WTC11 (cell line): Measurements from ENCODE around the gene CHMP5. TPM values are rescaled to one million over a fixed set of nuclear protein-coding genes. Genes with fewer than 3 reads are reported as not detected.

Experiments used
- CBFB ChIP-seq: sonication (generic); formaldehyde crosslinking; IDR thresholded peaks from 2 replicates; pipeline ENCODE4 v1.8.1; 2022; ENCODE audit warnings: mild to moderate bottlenecking, low read depth, missing genetic modification reagents
- CTCF ChIP-seq: fragments of 200-600 bp; IDR thresholded peaks from 2 replicates; pipeline ENCODE4 v1.8.0; 2022; ENCODE audit warnings: antibody characterized with exemption
- ELF4 ChIP-seq: sonication (generic); formaldehyde crosslinking; IDR thresholded peaks from 2 replicates; pipeline ENCODE4 v1.8.1; 2022; ENCODE audit warnings: low read depth, mild to moderate bottlenecking, moderate library complexity, missing genetic modification reagents
- ERG ChIP-seq: fragments of 250-450 bp; sonication (Bioruptor Pico); IDR thresholded peaks from 2 replicates; pipeline ENCODE4 v1.8.0; 2021; ENCODE audit warnings: mild to moderate bottlenecking
- GABPB1 ChIP-seq: sonication (generic); formaldehyde crosslinking; IDR thresholded peaks from 2 replicates; pipeline ENCODE4 v1.8.1; 2023; ENCODE audit warnings: mild to moderate bottlenecking, missing genetic modification reagents
- NR1H2 ChIP-seq: sonication (generic); formaldehyde crosslinking; IDR thresholded peaks from 2 replicates; pipeline ENCODE4 v1.9.0; 2021; ENCODE audit warnings: mild to moderate bottlenecking, moderate library complexity, missing genetic modification reagents
- PREB ChIP-seq: sonication (generic); formaldehyde crosslinking; IDR thresholded peaks from 2 replicates; pipeline ENCODE4 v1.8.1; 2022; ENCODE audit warnings: mild to moderate bottlenecking, missing genetic modification reagents, moderate library complexity, borderline replicate concordance
- RELA ChIP-seq: sonication (generic); formaldehyde crosslinking; IDR thresholded peaks from 2 replicates; pipeline ENCODE4 v1.8.1; 2022; ENCODE audit warnings: missing genetic modification reagents, mild to moderate bottlenecking, borderline replicate concordance
- RORB ChIP-seq: fragments of 250-450 bp; sonication (Bioruptor Pico); IDR thresholded peaks from 2 replicates; pipeline ENCODE4 v1.9.0; 2021; ENCODE audit warnings: mild to moderate bottlenecking
- TP53 ChIP-seq: sonication (generic); formaldehyde crosslinking; IDR thresholded peaks from 2 replicates; pipeline ENCODE4 v1.8.1; 2023; ENCODE audit warnings: mild to moderate bottlenecking, missing genetic modification reagents
- ZBTB21 ChIP-seq: sonication (generic); formaldehyde crosslinking; IDR thresholded peaks from 2 replicates; pipeline ENCODE4 v1.8.1; 2023; ENCODE audit warnings: mild to moderate bottlenecking, missing genetic modification reagents, borderline replicate concordance
- ZMAT4 ChIP-seq: fragments of 250-450 bp; sonication (Bioruptor Pico); IDR thresholded peaks from 2 replicates; pipeline ENCODE4 v1.9.0; 2021; ENCODE audit warnings: mild to moderate bottlenecking
- ZNF121 ChIP-seq: sonication (generic); formaldehyde crosslinking; IDR thresholded peaks from 2 replicates; pipeline ENCODE4 v1.8.0; 2023; ENCODE audit warnings: missing genetic modification reagents
- ZNF263 ChIP-seq: sonication (generic); formaldehyde crosslinking; IDR thresholded peaks from 2 replicates; pipeline ENCODE4 v1.8.1; 2022; ENCODE audit warnings: low read depth, mild to moderate bottlenecking, moderate library complexity, missing genetic modification reagents
- ZNF317 ChIP-seq: sonication (generic); formaldehyde crosslinking; IDR thresholded peaks from 2 replicates; pipeline ENCODE4 v1.8.1; 2023; ENCODE audit warnings: low read depth, mild to moderate bottlenecking, moderate library complexity, missing genetic modification reagents, borderline replicate concordance
- ZNF423 ChIP-seq: fragments of 250-450 bp; sonication (Bioruptor Pico); IDR thresholded peaks from 2 replicates; pipeline ENCODE4 v2.1.2; 2022; ENCODE audit warnings: mild to moderate bottlenecking, moderate library complexity
- ZNF512 ChIP-seq: sonication (generic); formaldehyde crosslinking; IDR thresholded peaks from 2 replicates; pipeline ENCODE4 v1.8.1; 2022; ENCODE audit warnings: missing genetic modification reagents, borderline replicate concordance
- total RNA-seq: library from RNA; stranded (reverse); gene quantifications from 3 replicates; pipeline ENCODE4 v1.2.3, GENCODE V29; 2021
- TF ChIP-seq, protein P1 (sequence below): sonication (generic); formaldehyde crosslinking; IDR thresholded peaks from 2 replicates; pipeline ENCODE4 v1.8.0; 2022; ENCODE audit warnings: mild to moderate bottlenecking, missing genetic modification reagents
- TF ChIP-seq, protein P2 (sequence below): fragments of 250-450 bp; sonication (Bioruptor Pico); IDR thresholded peaks from 2 replicates; pipeline ENCODE4 v2.1.2; 2022; ENCODE audit warnings: mild to moderate bottlenecking, moderate library complexity
- TF ChIP-seq, protein P3 (sequence below): sonication (generic); formaldehyde crosslinking; IDR thresholded peaks from 2 replicates; pipeline ENCODE4 v1.8.1; 2023; ENCODE audit warnings: mild to moderate bottlenecking, moderate library complexity, missing genetic modification reagents
- TF ChIP-seq, protein P4 (sequence below): sonication (generic); formaldehyde crosslinking; IDR thresholded peaks from 2 replicates; pipeline ENCODE4 v1.8.0; 2022; ENCODE audit warnings: mild to moderate bottlenecking, missing genetic modification reagents
- TF ChIP-seq, protein P5 (sequence below): sonication (generic); formaldehyde crosslinking; IDR thresholded peaks from 2 replicates; pipeline ENCODE4 v1.8.1; 2022; ENCODE audit warnings: low read depth, mild to moderate bottlenecking, moderate library complexity, missing genetic modification reagents, borderline replicate concordance
- TF ChIP-seq, protein P6 (sequence below): sonication (generic); formaldehyde crosslinking; IDR thresholded peaks from 2 replicates; pipeline ENCODE4 v1.8.1; 2022; ENCODE audit warnings: mild to moderate bottlenecking, moderate library complexity, missing genetic modification reagents

The CHMP5 gene
- total RNA-seq, 1 experiment from 2014 or later: 46.2 TPM

DNA sequence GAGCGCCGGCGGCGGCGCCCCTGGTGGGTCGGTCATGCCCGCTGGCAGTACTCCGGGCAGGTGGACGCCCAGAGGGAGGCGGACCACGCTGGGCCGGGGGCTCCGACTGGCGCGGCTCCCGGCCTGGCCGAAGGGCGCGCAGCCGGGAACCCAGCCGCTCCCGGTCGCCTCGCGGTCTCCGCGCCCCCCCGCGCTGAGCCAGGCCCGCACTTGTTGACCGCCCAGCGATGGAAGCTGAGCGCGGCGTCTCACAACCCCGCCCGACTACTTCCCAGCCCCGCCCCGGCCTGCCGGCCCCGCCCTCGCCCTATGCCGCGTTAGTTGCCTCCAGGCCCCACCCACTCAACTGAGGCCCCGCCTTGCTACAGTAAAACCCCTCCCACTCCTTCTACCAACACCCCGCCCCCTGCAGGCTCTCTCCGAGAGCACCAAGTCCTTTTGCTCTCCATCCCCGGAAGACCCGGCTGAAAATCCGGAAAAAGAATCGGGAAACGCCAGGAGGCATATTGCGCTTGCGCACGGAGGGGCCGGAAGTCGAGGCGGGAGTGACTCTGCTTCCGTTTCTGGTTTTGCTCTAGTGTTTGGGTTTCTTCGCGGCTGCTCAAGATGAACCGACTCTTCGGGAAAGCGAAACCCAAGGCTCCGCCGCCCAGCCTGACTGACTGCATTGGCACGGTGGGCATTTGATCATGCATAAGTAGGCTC is at the start of gene CHMP5, which contains the start of gene BAG1 (continued):
- TF ChIP-seq, protein P1, sequence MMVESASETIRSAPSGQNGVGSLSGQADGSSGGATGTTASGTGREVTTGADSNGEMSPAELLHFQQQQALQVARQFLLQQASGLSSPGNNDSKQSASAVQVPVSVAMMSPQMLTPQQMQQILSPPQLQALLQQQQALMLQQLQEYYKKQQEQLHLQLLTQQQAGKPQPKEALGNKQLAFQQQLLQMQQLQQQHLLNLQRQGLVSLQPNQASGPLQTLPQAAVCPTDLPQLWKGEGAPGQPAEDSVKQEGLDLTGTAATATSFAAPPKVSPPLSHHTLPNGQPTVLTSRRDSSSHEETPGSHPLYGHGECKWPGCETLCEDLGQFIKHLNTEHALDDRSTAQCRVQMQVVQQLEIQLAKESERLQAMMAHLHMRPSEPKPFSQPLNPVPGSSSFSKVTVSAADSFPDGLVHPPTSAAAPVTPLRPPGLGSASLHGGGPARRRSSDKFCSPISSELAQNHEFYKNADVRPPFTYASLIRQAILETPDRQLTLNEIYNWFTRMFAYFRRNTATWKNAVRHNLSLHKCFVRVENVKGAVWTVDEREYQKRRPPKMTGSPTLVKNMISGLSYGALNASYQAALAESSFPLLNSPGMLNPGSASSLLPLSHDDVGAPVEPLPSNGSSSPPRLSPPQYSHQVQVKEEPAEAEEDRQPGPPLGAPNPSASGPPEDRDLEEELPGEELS (CRISPR knock-in tag): peak; percentile 53; the same call in 1 of the 2 replicates
- no peak for TF ChIP-seq RORB (CRISPR knock-in tag)
- no peak for TF ChIP-seq ZNF423 (CRISPR knock-in tag)
- no peak for TF ChIP-seq NR1H2 (CRISPR knock-in tag)
- TF ChIP-seq GABPB1: peak; percentile 46; the same call in 1 of the 2 replicates
- TF ChIP-seq, protein P2, sequence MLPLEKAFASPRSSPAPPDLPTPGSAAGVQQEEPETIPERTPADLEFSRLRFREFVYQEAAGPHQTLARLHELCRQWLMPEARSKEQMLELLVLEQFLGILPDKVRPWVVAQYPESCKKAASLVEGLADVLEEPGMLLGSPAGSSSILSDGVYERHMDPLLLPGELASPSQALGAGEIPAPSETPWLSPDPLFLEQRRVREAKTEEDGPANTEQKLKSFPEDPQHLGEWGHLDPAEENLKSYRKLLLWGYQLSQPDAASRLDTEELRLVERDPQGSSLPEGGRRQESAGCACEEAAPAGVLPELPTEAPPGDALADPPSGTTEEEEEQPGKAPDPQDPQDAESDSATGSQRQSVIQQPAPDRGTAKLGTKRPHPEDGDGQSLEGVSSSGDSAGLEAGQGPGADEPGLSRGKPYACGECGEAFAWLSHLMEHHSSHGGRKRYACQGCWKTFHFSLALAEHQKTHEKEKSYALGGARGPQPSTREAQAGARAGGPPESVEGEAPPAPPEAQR (CRISPR knock-in tag): no peak
- TF ChIP-seq, protein P3, sequence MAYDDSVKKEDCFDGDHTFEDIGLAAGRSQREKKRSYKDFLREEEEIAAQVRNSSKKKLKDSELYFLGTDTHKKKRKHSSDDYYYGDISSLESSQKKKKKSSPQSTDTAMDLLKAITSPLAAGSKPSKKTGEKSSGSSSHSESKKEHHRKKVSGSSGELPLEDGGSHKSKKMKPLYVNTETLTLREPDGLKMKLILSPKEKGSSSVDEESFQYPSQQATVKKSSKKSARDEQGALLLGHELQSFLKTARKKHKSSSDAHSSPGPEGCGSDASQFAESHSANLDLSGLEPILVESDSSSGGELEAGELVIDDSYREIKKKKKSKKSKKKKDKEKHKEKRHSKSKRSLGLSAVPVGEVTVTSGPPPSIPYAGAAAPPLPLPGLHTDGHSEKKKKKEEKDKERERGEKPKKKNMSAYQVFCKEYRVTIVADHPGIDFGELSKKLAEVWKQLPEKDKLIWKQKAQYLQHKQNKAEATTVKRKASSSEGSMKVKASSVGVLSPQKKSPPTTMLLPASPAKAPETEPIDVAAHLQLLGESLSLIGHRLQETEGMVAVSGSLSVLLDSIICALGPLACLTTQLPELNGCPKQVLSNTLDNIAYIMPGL: 0 out of 2 replicates have a peak, but pooled peaks have one; percentile 68
- TF ChIP-seq, protein P4, sequence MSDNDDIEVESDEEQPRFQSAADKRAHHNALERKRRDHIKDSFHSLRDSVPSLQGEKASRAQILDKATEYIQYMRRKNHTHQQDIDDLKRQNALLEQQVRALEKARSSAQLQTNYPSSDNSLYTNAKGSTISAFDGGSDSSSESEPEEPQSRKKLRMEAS (CRISPR knock-in tag): no peak; the same call in 1 of the 2 replicates
- no peak for TF ChIP-seq ZMAT4
- no peak for TF ChIP-seq CTCF
- no peak for TF ChIP-seq ZNF263 (CRISPR knock-in tag)
- TF ChIP-seq RELA (CRISPR knock-in tag): no peak
- TF ChIP-seq, protein P5, sequence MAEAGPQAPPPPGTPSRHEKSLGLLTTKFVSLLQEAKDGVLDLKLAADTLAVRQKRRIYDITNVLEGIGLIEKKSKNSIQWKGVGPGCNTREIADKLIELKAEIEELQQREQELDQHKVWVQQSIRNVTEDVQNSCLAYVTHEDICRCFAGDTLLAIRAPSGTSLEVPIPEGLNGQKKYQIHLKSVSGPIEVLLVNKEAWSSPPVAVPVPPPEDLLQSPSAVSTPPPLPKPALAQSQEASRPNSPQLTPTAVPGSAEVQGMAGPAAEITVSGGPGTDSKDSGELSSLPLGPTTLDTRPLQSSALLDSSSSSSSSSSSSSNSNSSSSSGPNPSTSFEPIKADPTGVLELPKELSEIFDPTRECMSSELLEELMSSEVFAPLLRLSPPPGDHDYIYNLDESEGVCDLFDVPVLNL (CRISPR knock-in tag): no peak
- no peak for TF ChIP-seq TP53 (CRISPR knock-in tag)
- TF ChIP-seq ZNF512: no peak
- TF ChIP-seq ELF4: peak; percentile 43; the same call in 1 of the 2 replicates
- TF ChIP-seq ZBTB21 (CRISPR knock-in tag): no peak
- TF ChIP-seq PREB (CRISPR knock-in tag): no peak
- TF ChIP-seq, protein P6, sequence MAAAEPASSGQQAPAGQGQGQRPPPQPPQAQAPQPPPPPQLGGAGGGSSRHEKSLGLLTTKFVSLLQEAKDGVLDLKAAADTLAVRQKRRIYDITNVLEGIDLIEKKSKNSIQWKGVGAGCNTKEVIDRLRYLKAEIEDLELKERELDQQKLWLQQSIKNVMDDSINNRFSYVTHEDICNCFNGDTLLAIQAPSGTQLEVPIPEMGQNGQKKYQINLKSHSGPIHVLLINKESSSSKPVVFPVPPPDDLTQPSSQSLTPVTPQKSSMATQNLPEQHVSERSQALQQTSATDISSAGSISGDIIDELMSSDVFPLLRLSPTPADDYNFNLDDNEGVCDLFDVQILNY (CRISPR knock-in tag): 0 out of 2 replicates have a peak, but pooled peaks have one; percentile 54
- no peak for TF ChIP-seq ZNF121 (CRISPR knock-in tag)
- TF ChIP-seq ZNF317: no peak
- TF ChIP-seq ERG: no peak
- no peak for TF ChIP-seq CBFB (CRISPR knock-in tag)
